Measurements from ENCODE around the gene GAL. TPM values are rescaled to one million over a fixed set of nuclear protein-coding genes. Genes with fewer than 3 reads are reported as not detected.

Gene GAL
- total and polyA plus RNA-seq, 2 of the 13 experiments (the other 11 are each of a cell fraction or from before 2014, with no cell fraction given) = not detected

DNA sequence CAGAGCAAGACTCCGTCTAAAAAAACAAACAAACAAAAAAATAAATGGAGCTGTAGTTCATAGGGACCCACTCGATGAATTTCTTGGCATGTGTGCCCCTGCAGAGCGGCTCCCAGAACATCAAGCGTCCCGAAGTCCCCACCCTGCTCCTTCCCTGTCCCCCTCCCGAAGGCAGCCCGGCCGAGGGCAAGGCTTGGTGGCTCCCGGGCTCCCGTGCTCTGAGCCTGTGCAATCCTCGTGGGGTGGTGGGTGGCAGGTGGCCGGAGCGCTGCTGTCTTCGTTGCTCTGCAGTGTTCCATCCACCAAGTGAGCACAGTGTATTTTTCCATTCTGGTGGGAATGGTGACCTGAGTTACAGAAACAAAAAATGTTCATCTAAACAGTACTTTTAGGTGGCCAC lies 33.5 kb upstream of the GAL start:
- Histone ChIP-seq H3K27ac (ENCODE audit: extremely low read length, insufficient read depth, low read length) (no peak overlapping the region), H3K4me3 (replicated peaks in 1 of 3; ENCODE audit: insufficient read depth in 1 of 3, low read depth in 2 of 3, low read length in 3 of 3) (no peak overlapping the region), H3K27me3 (ENCODE audit: control insufficient read depth in 1 of 2, insufficient read depth in 2 of 2, low read length in 2 of 2) (peaks cover 8 to 42% of the 10 kb centered on the region in 2 experiments; a peak in 4 of 5 replicates), H3K4me1 (ENCODE audit: insufficient read depth, low read length) (no peaks in the 10 kb centered on the region), H4K20me1 (ENCODE audit: insufficient read depth, low read length) (no peaks in the 10 kb centered on the region), H2AFZ (ENCODE audit: low read length) (no peak overlapping the region), H3K36me3 (replicated peaks in 1 of 2; ENCODE audit: control insufficient read depth in 1 of 2, insufficient read depth in 2 of 2, low read length in 2 of 2) (no peaks in the 10 kb centered on the region), H3K4me2 (ENCODE audit: low read depth, low read length) (no peak overlapping the region), H3K79me2 (ENCODE audit: insufficient read depth, low read length) (no peaks in the 10 kb centered on the region), H3K9me3 (ENCODE audit: low read length) (no peaks in the 10 kb centered on the region), H3K9ac (ENCODE audit: insufficient read depth, low read depth, low read length) (no peak overlapping the region)
- DNase-seq (ENCODE audit: low spot score) = no peak
- 48% methylated on average over 13 of the region's 14 CpGs for WGBS (ENCODE audit: low lambda C conversion rate)
- in situ Hi-C loops (cut with HindIII; ENCODE audit: extremely low pct_ligation_motif_present, low pct_unique_long_range_greater_than_20kb) = no loop called here
- POLR2A ChIA-PET = no interaction called here
- no TSS peak for BruUV-seq (replicated peaks)
- no peak for FAIRE-seq
- intact Hi-C loops (cut with micrococcal nuclease; ENCODE audit: unreplicated experiment) = loop anchor here (10.0 kb wide), 1 partner anchor 154 kb away; no protein-coding TSS in a partner anchor
- no peak for ATAC-seq
- CTCF ChIA-PET (ENCODE audit: low intra/inter-chr PET ratio, low total read pairs) = no interaction called here
- TF ChIP-seq POLR2A (IDR thresholded peaks at IDR 0.05; ENCODE audit: insufficient read depth in 1 of 2, low read depth in 2 of 2, low read length in 2 of 2) = no peak
- no peak for TF ChIP-seq CEBPG (CRISPR knock-in tag; IDR thresholded peaks at IDR 0.05)
- no peak for TF ChIP-seq ZNF724P (CRISPR knock-in tag; IDR thresholded peaks at IDR 0.05; ENCODE audit: borderline replicate concordance)
- TF ChIP-seq, protein P1, sequence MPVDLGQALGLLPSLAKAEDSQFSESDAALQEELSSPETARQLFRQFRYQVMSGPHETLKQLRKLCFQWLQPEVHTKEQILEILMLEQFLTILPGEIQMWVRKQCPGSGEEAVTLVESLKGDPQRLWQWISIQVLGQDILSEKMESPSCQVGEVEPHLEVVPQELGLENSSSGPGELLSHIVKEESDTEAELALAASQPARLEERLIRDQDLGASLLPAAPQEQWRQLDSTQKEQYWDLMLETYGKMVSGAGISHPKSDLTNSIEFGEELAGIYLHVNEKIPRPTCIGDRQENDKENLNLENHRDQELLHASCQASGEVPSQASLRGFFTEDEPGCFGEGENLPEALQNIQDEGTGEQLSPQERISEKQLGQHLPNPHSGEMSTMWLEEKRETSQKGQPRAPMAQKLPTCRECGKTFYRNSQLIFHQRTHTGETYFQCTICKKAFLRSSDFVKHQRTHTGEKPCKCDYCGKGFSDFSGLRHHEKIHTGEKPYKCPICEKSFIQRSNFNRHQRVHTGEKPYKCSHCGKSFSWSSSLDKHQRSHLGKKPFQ (CRISPR knock-in tag; IDR thresholded peaks at IDR 0.05; ENCODE audit: insufficient replicate concordance) = no peak
- TF ChIP-seq ZNF7 (CRISPR knock-in tag; IDR thresholded peaks at IDR 0.05) = no peak
- TF ChIP-seq ISL2 (CRISPR knock-in tag; IDR thresholded peaks at IDR 0.05) = no peak
- no peak for TF ChIP-seq ZNF644 (CRISPR knock-in tag; IDR thresholded peaks at IDR 0.05; ENCODE audit: low read depth)
- TF ChIP-seq, protein P2, sequence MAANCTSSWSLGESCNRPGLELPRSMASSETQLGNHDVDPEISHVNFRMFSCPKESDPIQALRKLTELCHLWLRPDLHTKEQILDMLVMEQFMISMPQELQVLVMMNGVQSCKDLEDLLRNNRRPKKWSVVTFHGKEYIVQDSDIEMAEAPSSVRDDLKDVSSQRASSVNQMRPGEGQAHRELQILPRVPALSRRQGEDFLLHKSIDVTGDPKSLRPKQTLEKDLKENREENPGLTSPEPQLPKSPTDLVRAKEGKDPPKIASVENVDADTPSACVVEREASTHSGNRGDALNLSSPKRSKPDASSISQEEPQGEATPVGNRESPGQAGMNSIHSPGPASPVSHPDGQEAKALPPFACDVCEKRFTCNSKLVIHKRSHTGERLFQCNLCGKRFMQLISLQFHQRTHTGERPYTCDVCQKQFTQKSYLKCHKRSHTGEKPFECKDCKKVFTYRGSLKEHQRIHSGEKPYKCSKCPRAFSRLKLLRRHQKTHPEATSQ (CRISPR knock-in tag; IDR thresholded peaks at IDR 0.05; ENCODE audit: borderline replicate concordance) = no peak
- TF ChIP-seq ATRX (CRISPR knock-in tag; IDR thresholded peaks at IDR 0.05; ENCODE audit: borderline replicate concordance) = no peak
- TF ChIP-seq ZNF20 (CRISPR knock-in tag; IDR thresholded peaks at IDR 0.05) = no peak
- no peak for TF ChIP-seq ATF7 (IDR thresholded peaks at IDR 0.05)
- no peak for TF ChIP-seq ATF7 (CRISPR knock-in tag; IDR thresholded peaks at IDR 0.05)
- no peak for TF ChIP-seq FOXK2 (IDR thresholded peaks at IDR 0.05)
- TF ChIP-seq MAFF (IDR thresholded peaks at IDR 0.05; ENCODE audit: low read depth, low read length) = no peak
